ENCODE data around the gene NUDT5.

Gene NUDT5

GRCh38 chr10:12158111-12158510 is 37.6 kb downstream of the NUDT5 start:
- Histone ChIP-seq H3K4me2 (ENCODE audit: low read length) (no peak overlapping the region), H3K79me2 (ENCODE audit: low read length) (no peaks in the 10 kb centered on the region), H4K20me1 (ENCODE audit: insufficient read depth, low read length) (no peaks in the 10 kb centered on the region), H3K27ac (ENCODE audit: low read length) (no peak overlapping the region), H3K27me3 (ENCODE audit: low read depth, low read length) (no peaks in the 10 kb centered on the region), H3K4me3 (ENCODE audit: low read length) (no peak overlapping the region), H2AFZ (ENCODE audit: low read depth, low read length) (no peak overlapping the region), H3K4me1 (ENCODE audit: low read length) (no peaks in the 10 kb centered on the region), H3K36me3 (replicated peaks; ENCODE audit: low read depth, low read length) (peaks cover 12% of the 10 kb centered on the region), H3K9me3 (ENCODE audit: insufficient read depth, low read length) (no peaks in the 10 kb centered on the region), H3K9ac (ENCODE audit: low read length) (no peak overlapping the region)
- TF ChIP-seq EZH2phosphoT487 (IDR thresholded peaks at IDR 0.05; ENCODE audit: low read depth) (no peak), CTCF (IDR thresholded peaks at IDR 0.05; ENCODE audit: low read depth, low read length) (no peak)

- Histone ChIP-seq H3K79me2 (ENCODE audit: low read length) (no peaks in the 10 kb centered on the region), H2AFZ (ENCODE audit: low read depth, low read length) (no peak overlapping the region), H3K4me1 (ENCODE audit: low read length) (no peaks in the 10 kb centered on the region), H3K4me3 (ENCODE audit: low read length) (no peak overlapping the region), H4K20me1 (ENCODE audit: insufficient read depth, low read length) (no peaks in the 10 kb centered on the region), H3K4me2 (ENCODE audit: low read length) (no peak overlapping the region), H3K9ac (ENCODE audit: low read length) (no peak overlapping the region), H3K27me3 (ENCODE audit: low read depth, low read length) (no peaks in the 10 kb centered on the region), H3K9me3 (ENCODE audit: insufficient read depth, low read length) (no peaks in the 10 kb centered on the region), H3K27ac (ENCODE audit: low read length) (no peak overlapping the region), H3K36me3 (replicated peaks; ENCODE audit: low read depth, low read length) (peaks cover 6% of the 10 kb centered on the region)
- TF ChIP-seq CTCF (IDR thresholded peaks at IDR 0.05; ENCODE audit: low read depth, low read length) (no peak), EZH2phosphoT487 (IDR thresholded peaks at IDR 0.05; ENCODE audit: low read depth) (no peak)
Measured at GRCh38 chr10:12156367-12157123, 39.1 kb downstream of the NUDT5 start.

- no peak overlapping the region for H3K27ac ChIP-seq (ENCODE audit: low read length)
- H3K79me2 ChIP-seq (ENCODE audit: low read length) = no peaks in the 10 kb centered on the region
- TF ChIP-seq EZH2phosphoT487 (IDR thresholded peaks at IDR 0.05; ENCODE audit: low read depth) = no peak
- TF ChIP-seq CTCF (IDR thresholded peaks at IDR 0.05; ENCODE audit: low read depth, low read length) = no peak
- no peaks in the 10 kb centered on the region for H4K20me1 ChIP-seq (ENCODE audit: insufficient read depth, low read length)
- no peaks in the 10 kb centered on the region for H3K27me3 ChIP-seq (ENCODE audit: low read depth, low read length)
- no peak overlapping the region for H2AFZ ChIP-seq (ENCODE audit: low read depth, low read length)
- no peak overlapping the region for H3K9ac ChIP-seq (ENCODE audit: low read length)
- no peaks in the 10 kb centered on the region for H3K4me1 ChIP-seq (ENCODE audit: low read length)
- H3K4me3 ChIP-seq (ENCODE audit: low read length) = no peak overlapping the region
- H3K36me3 ChIP-seq (replicated peaks; ENCODE audit: low read depth, low read length) = peaks cover 9% of the 10 kb centered on the region
- H3K9me3 ChIP-seq (ENCODE audit: insufficient read depth, low read length) = no peaks in the 10 kb centered on the region
- H3K4me2 ChIP-seq (ENCODE audit: low read length) = no peak overlapping the region
Measured at GRCh38 chr10:12154516-12154915, 41.2 kb downstream of the NUDT5 start.

GRCh38 chr10:12150163-12150562 is 45.5 kb downstream of the NUDT5 start:
- H3K4me2 ChIP-seq (ENCODE audit: low read length) = no peak overlapping the region
- H3K4me3 ChIP-seq (ENCODE audit: low read length) = no peak overlapping the region
- no peaks in the 10 kb centered on the region for H3K79me2 ChIP-seq (ENCODE audit: low read length)
- H3K9ac ChIP-seq (ENCODE audit: low read length) = no peak overlapping the region
- no peaks in the 10 kb centered on the region for H3K4me1 ChIP-seq (ENCODE audit: low read length)
- no peak for TF ChIP-seq EZH2phosphoT487 (IDR thresholded peaks at IDR 0.05; ENCODE audit: low read depth)
- no peaks in the 10 kb centered on the region for H3K9me3 ChIP-seq (ENCODE audit: insufficient read depth, low read length)
- H3K36me3 ChIP-seq (replicated peaks; ENCODE audit: low read depth, low read length) = peaks cover 7% of the 10 kb centered on the region
- no peak overlapping the region for H3K27ac ChIP-seq (ENCODE audit: low read length)
- no peaks in the 10 kb centered on the region for H4K20me1 ChIP-seq (ENCODE audit: insufficient read depth, low read length)
- H2AFZ ChIP-seq (ENCODE audit: low read depth, low read length) = no peak overlapping the region
- no peaks in the 10 kb centered on the region for H3K27me3 ChIP-seq (ENCODE audit: low read depth, low read length)

All from OCI-LY3 (cell line).